Stimulated activated CD4-positive, alpha-beta T cell treated with anti-CD3 and anti-CD28 coated beads, TNF-alpha, amount 100 ng/mL, for 4 hours (primary cell): ENCODE measurements around the gene CLEC4D.
A peak's percentile ranks its signal among the peaks of the same experiment; 100 is the strongest.
"Not testable (repeated sequence)": the region's sequence is repeated elsewhere in the genome, so short reads cannot be mapped to it uniquely, and the experiment has no call there.

Source experiments
- DNase-seq, 3 experiments: peaks; one replicate each; pipeline ENCODE4 v3.0.0-alpha.2; 2020; ENCODE audit warnings: low read depth in 3 of 3

The CLEC4D gene

DNA sequence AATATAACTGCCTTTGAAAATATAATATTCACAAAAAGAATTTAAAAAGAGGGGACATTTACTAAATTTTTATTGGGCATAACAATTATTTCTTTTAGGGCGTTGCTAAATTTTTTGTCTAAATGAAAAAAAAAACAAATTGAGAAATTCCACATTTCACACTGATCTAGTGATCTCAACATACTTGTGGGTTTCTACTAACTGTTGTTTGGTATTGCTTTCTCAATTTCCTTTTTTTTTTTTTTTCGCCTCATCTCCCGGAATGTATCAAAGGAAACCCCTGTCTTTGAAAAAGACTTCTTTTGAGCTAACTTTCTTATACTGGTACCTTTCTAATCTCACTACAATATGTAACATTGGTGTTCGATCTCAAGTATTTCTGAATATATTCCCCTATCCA lies at the start of gene CLEC4D:
Gene CLEC4D, plus strand, starts transcription at position 248 of the 400 bp plus-strand sequence. CDS start 230 bp downstream, outside the sequence.
- no peak for DNase-seq

DNA sequence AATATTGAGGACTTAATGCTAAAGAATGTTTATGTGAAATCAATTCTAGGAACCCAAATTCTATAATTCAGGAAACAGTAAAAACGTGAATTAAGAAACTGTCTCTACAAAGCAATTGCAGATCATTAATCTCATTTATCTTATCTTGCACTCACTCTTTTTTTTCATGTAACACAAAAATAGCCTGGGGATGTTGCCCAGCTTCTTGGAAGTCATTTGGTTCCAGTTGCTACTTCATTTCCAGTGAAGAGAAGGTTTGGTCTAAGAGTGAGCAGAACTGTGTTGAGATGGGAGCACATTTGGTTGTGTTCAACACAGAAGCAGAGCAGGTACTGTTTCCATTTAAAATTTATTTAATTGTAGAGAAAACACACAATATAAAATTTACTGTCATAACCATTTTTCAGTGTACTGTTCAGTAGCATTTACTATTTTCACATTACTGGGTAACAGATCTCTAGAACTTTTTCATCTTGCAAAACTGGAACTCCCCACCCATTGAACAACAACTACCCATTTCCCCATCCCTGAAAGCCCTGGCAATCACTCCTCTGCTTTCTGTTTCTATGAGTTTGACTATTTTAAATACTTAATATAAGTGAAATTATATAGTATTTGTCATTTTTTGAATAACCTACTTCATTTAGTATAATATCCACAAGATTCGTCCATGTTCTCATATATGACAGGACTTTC lies 47.9 kb upstream of the CLEC4D start:
- DNase-seq: no peak

DNA sequence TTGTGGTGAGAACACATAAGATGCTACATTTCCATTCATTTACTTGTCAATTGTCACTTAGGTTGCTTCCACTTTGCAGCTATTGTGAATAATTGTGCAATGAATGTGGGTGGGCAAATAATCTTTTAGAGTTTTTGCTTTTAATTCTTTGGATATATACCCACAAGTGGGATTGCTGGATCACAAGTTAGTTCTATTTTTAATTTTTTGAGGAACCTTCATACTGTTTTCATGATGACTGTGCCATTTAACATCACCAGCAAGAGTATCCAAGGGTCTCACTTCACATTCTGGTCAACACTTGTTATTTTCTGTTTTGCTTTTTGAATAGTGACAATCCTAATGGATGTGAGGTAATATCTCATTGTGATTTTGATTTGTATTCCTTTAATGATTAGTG lies 47.1 kb upstream of the CLEC4D start:
- no peak for DNase-seq

DNA sequence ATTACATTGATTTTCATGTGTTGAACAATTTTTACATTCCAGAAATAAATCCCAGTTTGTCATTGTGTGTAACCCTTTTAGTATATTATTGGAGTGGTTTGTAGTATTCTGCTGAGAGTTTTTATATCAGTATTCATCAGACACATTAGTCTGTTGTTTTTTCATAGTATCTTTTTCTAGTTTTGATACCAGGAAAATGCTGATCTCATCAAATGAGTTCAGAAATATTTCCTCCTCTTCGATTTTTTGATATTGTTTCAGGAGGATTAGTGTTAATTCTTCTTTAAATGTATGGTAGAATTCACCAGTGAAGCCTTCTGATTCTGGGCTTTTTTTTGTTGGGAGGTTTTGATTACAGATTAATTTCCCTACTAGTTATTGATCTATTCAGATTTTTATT lies 42.2 kb upstream of the CLEC4D start:
- DNase-seq: no peak

DNA sequence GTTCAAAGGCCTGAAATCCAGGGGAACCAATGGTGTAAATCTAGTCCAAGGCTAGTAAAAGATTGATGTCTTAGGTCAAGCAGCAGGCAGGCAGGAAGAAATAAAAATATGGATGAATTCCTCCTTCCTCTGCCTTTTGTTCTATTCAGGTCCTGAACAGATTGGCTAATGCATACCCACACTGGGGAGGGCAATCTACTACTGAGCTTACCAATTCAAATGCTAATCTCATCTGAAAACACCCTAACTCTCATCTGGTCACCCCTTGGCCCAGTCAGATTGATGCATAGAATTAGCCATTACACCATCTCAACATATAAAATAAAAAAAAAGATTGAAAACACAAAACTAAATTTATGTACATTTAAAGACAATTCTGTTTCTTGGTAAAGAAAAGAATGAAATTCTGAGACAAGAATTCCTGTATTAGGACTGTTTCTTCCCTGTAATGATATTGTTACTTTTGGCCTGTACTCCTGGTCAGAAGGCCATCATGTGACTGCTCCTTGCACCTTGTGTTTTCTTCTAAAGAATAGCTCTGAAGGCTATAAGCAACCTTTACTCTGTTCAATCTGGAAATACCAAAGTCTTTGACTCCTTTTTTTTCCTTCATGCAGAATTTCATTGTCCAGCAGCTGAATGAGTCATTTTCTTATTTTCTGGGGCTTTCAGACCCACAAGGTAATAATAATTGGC lies 37.6 kb upstream of the CLEC4D start:
- no peak for DNase-seq

DNA sequence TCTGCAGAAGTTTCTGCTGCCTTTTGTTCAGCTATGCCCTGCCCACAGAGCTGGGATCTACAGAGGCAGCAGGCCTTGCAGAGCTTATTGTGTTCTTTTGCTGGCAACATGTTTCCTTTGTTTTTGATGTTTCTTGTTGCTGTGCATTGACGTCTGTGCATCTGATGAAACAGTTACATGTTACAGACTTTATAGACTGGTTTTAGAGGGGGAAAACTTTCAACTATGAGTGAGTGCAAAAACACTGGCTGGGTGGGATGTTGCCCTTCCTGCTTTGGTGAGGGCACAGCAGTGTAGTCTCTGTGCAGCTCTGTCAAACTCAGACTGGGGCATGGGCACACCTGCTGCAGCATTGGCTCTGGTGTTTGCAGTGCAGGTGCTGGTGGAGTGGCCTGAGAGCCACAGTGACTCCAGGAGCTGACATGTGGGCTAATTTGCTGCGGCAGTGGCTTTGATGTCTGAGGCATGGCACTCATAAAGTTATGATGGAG lies 30.7 kb upstream of the CLEC4D start:
- no peak for DNase-seq

DNA sequence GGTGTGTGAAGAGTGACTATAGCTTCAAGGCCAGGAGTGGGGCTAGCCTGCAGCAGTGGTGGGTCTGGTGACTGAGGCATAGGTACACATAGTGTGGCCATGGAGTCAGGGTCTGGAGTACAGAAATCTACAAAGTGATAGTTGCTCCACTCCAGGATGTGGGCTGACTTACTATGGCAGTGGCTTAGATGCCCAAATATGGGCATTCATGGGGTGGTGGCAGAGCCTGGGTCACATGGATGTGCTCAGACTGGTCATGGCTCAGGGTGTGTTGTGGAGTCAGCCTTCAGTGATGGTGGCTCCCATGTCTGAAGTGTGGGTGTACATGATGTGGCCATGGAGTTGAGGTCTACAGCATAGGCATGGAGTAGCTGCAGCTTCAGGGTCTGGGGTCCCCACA lies 30.2 kb upstream of the CLEC4D start:
- no peak for DNase-seq

DNA sequence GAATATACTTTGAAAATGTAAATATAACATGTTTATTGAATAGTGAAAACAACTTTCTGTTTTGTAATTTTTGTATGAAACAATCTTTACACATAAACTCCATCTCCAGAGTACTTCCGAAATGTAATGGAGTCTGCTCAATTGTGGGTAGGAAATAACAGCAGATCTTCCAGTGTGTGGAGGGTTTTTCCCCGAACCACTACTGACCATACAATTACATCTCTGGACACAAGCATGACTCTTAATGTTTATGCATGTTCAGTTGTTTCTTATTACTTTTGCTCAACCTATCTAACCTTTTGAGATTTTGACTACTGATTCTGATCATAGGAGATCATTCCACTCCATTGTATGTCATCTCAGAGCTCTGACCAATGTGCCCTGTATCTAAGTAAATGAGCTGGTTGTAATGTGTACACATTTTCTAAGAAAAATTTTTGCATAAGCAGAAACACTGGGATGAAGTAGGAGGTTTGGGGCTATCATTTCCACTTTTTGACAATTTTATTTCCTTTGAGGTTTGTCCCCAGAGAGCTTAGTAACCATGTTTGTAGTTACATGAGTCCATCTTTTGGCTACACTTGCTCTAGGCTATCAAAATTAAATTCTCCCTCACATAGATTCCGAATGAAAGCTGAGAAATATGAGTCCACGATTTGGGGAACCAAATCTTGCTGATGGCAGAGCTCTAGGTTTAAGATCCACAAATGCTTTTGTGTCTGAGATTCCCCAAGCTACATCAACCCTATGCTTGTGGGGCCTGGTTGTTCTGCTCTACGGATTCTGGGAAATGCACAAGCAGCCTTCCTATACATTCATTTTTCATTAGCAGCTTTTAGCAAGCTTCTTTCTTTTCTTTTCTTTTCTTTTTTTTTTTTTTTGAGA lies 21.4 kb upstream of the CLEC4D start:
- no peak for DNase-seq

DNA sequence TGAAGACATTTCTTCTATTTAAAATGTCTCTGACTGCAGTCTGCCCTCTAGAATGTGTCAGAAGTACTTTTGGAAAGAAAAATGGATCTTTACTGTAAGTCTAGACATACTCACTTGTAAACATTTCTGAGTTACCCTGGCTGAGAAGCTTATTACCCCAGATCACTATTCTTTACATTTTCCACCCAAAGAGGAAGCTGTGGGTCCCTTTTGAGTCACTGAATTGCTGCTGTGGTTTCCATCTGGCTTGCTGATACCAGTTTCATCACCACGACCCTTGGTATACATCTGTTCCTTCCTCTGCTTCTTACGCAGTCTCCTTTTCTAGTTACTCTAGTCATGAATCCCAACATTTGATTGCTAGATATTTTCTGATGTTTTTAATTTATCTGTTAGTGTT lies 20.2 kb upstream of the CLEC4D start:
- DNase-seq: peak in 1 of 3 experiments; percentile 9

DNA sequence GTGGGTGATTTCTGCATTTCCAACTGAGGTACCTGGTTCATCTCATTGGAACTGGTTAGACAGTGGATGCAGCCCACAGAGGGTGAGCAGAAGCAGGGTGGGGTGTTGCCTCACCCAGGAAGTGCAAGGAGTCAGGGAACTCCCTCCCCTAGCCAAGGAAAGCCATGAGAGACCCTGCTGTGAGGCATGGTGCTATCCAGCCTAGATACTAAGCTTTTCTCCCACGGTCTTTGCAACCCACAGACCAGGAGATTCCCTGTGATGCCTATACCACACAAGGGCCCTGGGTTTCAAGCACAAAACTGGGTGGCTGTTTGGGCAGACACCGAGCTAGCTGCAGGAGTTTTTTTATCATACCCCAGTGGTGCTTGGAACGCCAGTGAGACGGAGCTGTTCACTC lies 17.6 kb upstream of the CLEC4D start:
- not testable (repeated sequence) for DNase-seq

DNA sequence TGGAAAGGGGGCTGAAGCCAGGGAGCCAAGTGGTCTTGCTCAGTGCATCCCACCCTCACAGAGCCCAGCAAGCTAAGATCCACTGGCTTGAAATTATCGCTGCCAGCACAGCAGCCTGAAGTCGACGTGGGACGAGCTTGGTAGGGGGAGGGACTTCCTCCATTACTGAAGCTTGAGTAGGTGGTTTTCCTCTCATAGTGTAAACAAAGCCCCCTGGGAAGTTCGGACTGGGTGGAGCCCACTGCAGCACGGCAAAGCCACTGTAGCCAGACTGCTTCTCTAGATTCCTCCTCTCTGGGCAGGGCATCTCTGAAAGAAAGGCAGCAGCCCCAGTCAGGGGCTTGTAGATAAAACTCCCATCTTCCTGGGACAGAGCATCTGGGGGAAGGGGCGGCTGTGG lies 17.2 kb upstream of the CLEC4D start:
- not testable (repeated sequence) for DNase-seq

DNA sequence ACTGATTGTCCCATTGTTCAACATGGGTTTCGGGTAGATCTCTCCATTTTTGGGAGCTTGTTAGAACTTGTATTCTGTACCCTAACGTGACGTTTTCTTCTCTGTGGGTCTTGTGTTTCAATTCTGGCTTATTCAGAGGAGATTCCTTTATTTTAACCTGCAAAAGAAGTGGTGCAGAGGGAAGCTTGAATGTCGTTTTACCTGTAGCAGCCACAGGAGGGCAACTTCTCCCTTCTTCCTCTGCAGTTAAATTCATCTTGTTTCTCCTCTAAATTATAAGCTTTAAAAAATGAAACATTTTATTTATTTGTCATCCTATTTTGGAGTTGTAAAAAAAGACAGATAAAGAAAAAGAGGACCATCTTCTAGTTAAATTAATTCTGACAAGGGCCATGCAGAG lies 13.7 kb upstream of the CLEC4D start:
- no peak for DNase-seq

DNA sequence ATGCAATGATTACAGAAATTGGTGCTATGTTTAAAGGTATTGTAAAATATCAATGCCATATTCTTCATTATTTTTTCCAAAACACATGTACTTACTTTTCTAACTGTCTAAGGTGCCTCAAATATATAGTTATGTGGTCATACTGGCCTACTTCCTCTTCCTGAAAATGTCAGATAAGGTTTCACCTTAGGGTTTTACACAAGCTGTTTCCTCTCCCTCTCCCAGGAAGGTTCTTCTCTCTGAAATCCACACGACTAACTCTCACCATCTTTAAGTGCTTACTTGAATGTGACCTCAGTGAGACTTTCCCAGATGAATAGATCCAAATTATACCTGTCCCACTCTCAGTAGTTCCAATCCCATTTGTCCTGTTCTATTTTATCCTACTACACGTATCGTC lies 11.6 kb upstream of the CLEC4D start:
- DNase-seq: no peak

DNA sequence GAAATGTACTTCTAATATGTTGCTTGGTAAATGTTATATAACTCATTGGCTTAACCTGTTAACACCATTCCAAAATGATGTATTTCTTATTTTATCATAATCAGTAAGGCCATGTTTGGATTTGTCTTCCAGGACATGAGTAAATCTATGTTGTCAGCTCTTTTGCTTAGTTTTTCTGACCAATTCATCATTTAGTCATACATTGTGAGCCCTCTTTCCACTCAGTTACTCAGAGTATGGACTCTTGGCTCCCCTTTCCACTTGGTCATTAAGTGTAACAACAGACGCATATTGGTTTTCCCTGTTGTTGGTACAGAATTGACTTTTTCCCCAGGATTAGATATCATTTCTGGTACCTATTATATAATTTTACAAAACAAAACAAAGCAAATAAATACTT lies 9.0 kb upstream of the CLEC4D start:
- no peak for DNase-seq

DNA sequence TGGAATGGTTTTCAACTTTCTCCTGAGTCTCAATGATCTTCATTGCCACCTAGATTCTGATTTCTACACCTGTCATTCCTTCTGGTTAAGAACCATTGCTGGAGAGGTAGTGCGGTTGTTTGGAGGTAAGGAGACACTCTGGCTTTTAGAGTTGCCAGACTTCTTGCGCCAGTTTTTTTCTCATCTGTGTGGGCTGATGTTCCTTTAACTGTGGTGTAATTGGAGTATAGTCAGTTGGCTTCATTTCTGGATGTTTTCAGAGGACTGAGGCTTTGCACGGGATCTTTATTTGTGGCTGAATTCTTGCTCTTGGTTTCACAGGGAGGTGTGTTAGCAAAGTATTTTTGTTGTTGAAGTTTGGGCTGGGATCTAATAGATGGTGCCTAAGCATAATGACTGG lies 5.7 kb upstream of the CLEC4D start:
- no peak for DNase-seq

DNA sequence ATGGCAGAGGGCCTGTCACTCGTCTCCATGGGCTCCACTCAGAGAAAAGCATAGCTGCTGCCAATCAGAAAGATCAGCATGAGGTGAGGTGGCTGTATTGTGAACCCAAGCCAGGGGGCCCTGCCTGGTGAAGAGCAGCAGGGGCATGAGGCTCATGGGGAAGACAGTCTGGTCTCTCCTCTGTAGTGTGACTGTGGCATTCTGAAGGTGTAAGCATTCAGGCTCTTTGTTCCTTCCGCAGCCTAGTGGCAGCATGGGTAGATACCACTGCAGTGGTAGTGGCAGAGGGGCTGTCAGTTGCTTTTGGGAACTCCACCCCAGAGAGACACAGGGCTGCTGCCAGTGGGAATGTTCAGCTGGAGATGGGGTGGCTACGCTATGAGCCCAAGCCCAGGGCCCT lies 5.1 kb upstream of the CLEC4D start:
- no peak for DNase-seq

DNA sequence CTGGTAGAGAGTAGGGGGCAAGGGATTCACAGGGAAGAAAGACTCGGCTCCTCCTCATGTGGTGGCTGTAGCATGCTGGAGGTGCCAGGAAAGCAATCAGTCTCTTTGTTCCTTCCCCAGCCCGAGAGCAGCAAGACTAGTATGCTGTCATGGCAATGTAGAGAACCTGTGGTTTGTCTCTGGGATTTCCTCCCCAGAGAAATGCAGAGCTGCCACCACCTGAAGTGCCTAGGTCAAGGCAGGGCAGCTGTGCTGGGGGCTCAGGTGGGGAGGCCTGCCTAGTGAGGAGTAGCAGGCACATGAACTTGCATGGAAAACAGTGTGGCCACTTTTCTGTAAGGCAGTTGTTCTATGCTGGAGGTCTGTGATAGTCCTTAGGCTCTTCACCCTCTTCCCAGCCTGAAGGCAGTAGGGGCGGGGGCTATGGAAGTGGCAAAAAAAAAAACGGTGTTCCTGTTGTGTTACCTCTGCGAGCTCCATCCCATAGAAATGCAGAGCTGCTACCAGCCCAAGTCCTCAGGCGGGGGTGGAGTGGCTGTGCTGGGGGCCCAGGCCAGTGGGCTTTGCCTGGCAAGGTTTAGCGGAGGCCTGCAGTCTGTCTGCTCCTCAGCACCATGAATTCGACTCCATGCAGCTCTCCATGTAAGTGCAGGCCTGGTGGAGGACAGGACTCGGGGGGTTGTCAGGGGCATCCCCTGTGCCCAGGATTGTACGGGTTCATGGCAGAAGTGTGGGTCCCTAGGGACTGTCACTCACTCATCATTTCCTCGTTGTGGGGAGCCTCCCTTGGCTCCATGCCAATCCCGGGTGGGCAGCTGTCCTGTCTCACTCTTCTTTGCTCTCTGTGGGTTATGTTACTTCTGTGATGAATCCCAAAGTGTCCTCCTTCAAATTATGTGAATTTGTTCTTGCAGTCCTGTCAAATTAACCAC lies 4.1 kb upstream of the CLEC4D start:
- DNase-seq: no peak

DNA sequence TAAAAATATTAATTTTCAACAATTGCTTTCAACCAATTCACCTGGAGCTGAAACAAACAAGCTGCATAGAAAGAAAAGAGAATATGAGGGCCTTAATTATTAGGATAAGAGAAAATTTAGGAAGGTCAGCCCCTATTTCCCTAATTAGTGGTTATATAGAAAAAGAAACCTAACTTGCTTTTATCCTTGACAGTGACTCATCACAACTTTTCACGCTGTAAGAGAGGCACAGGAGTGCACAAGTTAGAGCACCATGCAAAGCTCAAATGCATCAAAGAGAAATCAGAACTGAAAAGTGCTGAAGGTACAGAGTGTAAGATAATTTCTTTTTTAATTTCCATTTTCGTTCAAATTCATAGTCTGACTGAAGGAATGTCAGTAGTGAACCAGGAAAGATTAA lies 4.7 kb downstream of the CLEC4D start:
- no peak for DNase-seq

DNA sequence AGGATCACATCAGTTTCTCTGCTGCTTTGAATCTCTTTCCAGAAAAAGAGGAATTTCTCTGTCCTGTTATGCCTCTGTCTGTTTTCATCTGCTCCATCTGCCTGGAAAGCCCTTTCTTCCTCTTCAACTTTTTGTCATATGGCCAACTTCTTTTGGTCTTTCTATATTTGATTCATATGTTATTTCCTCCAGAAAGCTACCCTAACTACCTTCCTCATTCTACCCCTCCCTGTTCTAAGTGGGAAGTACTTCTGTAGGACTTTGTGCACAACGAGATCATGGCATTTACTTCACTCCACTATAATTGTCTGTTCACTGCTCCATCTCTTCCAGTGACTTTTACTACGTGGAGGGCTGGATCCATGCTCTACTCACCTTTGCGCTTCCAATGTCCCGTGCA lies 5.9 kb downstream of the CLEC4D start:
- no peak for DNase-seq

DNA sequence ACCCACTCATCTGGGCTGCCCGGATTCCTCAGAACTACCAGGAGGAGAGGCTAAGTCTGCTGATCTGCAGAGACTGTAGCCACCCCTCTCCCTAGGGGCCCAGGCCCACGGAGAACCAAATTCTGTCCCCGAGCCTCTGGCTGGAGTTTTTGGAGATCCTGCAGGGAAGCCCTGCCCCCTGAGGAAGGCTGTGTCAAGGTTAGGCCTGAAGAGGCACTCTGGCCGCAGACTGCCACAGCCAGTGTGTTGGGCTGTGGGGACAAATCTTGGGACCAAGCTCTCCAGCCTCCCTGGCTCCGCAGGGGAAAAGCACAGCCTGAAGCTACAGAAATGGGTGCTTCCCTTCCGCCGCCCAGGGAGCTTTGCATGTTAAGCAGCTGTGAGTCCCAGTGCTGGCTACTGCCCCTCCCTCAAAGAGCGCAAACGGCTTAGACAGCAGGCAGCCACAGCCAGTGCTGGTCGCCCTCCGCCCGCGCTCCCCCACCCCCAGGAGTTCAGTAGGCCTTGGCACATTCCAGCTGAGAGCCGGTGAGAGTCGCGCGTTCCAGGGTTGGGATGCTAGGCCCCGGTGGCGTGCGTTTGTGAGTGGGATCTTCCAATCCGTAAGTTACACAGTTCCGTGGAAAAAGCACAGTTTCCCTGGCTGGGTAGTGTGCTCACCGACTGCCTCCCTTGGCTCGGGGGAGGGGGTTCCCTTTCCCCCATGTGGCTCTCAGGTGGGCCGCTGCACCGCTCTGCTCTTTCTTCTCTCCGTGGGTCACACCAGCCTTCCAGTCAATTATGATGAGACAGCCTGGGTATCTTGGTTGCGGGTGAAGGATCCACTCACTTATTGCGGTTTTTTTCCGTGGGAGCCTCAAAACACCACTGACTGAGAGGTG lies 14.2 kb downstream of the CLEC4D start:
- DNase-seq: no peak
